ENCODE measurements around the gene CTNND2.

The CTNND2 gene

GRCh38 chr5:11522796-11523195, 381.4 kb downstream of the CTNND2 start:
- no peak for DNase-seq (ENCODE audit: low read depth, low spot score)

GRCh38 chr5:11520241-11520930, 383.9 kb downstream of the CTNND2 start:
- DNase-seq (ENCODE audit: low read depth, low spot score): no peak

GRCh38 chr5:11519236-11519635, 385.0 kb downstream of the CTNND2 start:
- DNase-seq (ENCODE audit: low read depth, low spot score): no peak

- no peak for DNase-seq (ENCODE audit: low read depth, low spot score)
These were observed 385.6 kb downstream of the CTNND2 start for GRCh38 chr5:11518676-11519075.

- DNase-seq (ENCODE audit: low read depth, low spot score): no peak
These were observed 389.4 kb downstream of the CTNND2 start for GRCh38 chr5:11514705-11515432.

GRCh38 chr5:11511878-11512277, 392.4 kb downstream of the CTNND2 start:
- DNase-seq (ENCODE audit: low read depth, low spot score): no peak

GRCh38 chr5:11510889-11511288, 393.4 kb downstream of the CTNND2 start:
- DNase-seq (ENCODE audit: low read depth, low spot score): no peak

- no peak for DNase-seq (ENCODE audit: low read depth, low spot score)
These were observed 394.5 kb downstream of the CTNND2 start for GRCh38 chr5:11509793-11510192.

GRCh38 chr5:11507156-11507910, 396.9 kb downstream of the CTNND2 start:
- no peak for DNase-seq (ENCODE audit: low read depth, low spot score)

- no peak for DNase-seq (ENCODE audit: low read depth, low spot score)
These were observed 399.4 kb downstream of the CTNND2 start for GRCh38 chr5:11504886-11505193.

- DNase-seq (ENCODE audit: low read depth, low spot score): no peak
These were observed 400.0 kb downstream of the CTNND2 start for GRCh38 chr5:11504065-11504885.

GRCh38 chr5:11502783-11503182, 401.5 kb downstream of the CTNND2 start:
- no peak for DNase-seq (ENCODE audit: low read depth, low spot score)

GRCh38 chr5:11497651-11498050, 406.6 kb downstream of the CTNND2 start:
- no peak for DNase-seq (ENCODE audit: low read depth, low spot score)

GRCh38 chr5:11496137-11496719, 408.0 kb downstream of the CTNND2 start:
- no peak for DNase-seq (ENCODE audit: low read depth, low spot score)

GRCh38 chr5:11494340-11494739, 409.9 kb downstream of the CTNND2 start:
- no peak for DNase-seq (ENCODE audit: low read depth, low spot score)

- DNase-seq (ENCODE audit: low read depth, low spot score): no peak
These were observed 412.7 kb downstream of the CTNND2 start for GRCh38 chr5:11491404-11492075.

- no peak for DNase-seq (ENCODE audit: low read depth, low spot score)
These were observed 420.6 kb downstream of the CTNND2 start for GRCh38 chr5:11483630-11484029.

- DNase-seq (ENCODE audit: low read depth, low spot score): no peak
These were observed 422.2 kb downstream of the CTNND2 start for GRCh38 chr5:11482011-11482410.

GRCh38 chr5:11477786-11478185, 426.5 kb downstream of the CTNND2 start:
- DNase-seq (ENCODE audit: low read depth, low spot score): no peak

- no peak for DNase-seq (ENCODE audit: low read depth, low spot score)
These were observed 427.4 kb downstream of the CTNND2 start for GRCh38 chr5:11476866-11477265.

All from activated CD4-positive, CD25-positive, alpha-beta regulatory T cell treated with anti-CD3 and anti-CD28 coated beads, Interleukin-2, amount 50 U/mL, for 16 hours (primary cell).